H9 (cell line): ENCODE data around the gene LRMDA. TPM values are rescaled to one million over a fixed set of nuclear protein-coding genes. Genes with fewer than 3 reads are reported as not detected.

Experiments
- DNase-seq: peaks from one replicate; pipeline ENCODE4 v3.0.0-alpha.2; 2017
- H2AFZ ChIP-seq: one replicate; pipeline ENCODE4 v1.6.1; 2013; ENCODE audit warnings: mild to moderate bottlenecking, low read length, control low read depth, moderate library complexity
- H2AK5ac ChIP-seq: 2 replicates; pipeline ENCODE4 v1.6.1; 2013; ENCODE audit warnings: low read length, control low read depth, mixed read lengths; ENCODE audit not compliant: insufficient read length
- H2BK120ac ChIP-seq: one replicate; pipeline ENCODE4 v1.6.1; 2013; ENCODE audit warnings: low read depth, mild to moderate bottlenecking, low read length, control low read depth, inconsistent platforms; ENCODE audit not compliant: poor library complexity, severe bottlenecking
- H2BK12ac ChIP-seq: 2 replicates; pipeline ENCODE4 v1.6.1; 2013; ENCODE audit warnings: low read length, control low read depth, mixed read lengths, low read depth; ENCODE audit not compliant: insufficient read length
- H2BK15ac ChIP-seq: 2 replicates; pipeline ENCODE4 v1.6.1; 2013; ENCODE audit warnings: low read depth, low read length, control low read depth
- H2BK20ac ChIP-seq: one replicate; pipeline ENCODE4 v1.6.1; 2013; ENCODE audit warnings: low read depth, mild to moderate bottlenecking, low read length, control low read depth, inconsistent platforms; ENCODE audit not compliant: poor library complexity, severe bottlenecking
- H2BK5ac ChIP-seq: 2 replicates; pipeline ENCODE4 v1.6.1; 2013; ENCODE audit warnings: low read length, control low read depth, mixed read lengths; ENCODE audit not compliant: insufficient read length
- H3K14ac ChIP-seq: 2 replicates; pipeline ENCODE4 v1.6.1; 2013; ENCODE audit warnings: low read length, control low read depth; ENCODE audit not compliant: insufficient read depth
- H3K18ac ChIP-seq: 2 replicates; pipeline ENCODE4 v1.6.1; 2013; ENCODE audit warnings: low read depth, mild to moderate bottlenecking, mixed read lengths, low read length, control low read depth; ENCODE audit not compliant: insufficient read length
- H3K23ac ChIP-seq: 2 replicates; pipeline ENCODE4 v1.6.1; 2013; ENCODE audit warnings: low read length, control low read depth, mixed read lengths, low read depth; ENCODE audit not compliant: insufficient read length
- H3K23me2 ChIP-seq: 2 replicates; pipeline ENCODE4 v1.6.1; 2013; ENCODE audit warnings: low read depth, mild to moderate bottlenecking, mixed read lengths, low read length, control low read depth; ENCODE audit not compliant: insufficient read length, poor library complexity, severe bottlenecking
- H3K27ac ChIP-seq: 2 replicates; pipeline ENCODE4 v1.5.1; 2013; ENCODE audit warnings: low read length, control low read depth, mixed read lengths, low read depth; ENCODE audit not compliant: insufficient read length
- H3K27me3 ChIP-seq: 2 replicates; pipeline ENCODE4 v1.6.1; 2013; ENCODE audit warnings: low read length, control low read depth, inconsistent platforms; ENCODE audit not compliant: insufficient read depth
- H3K4ac ChIP-seq: 2 replicates; pipeline ENCODE4 v1.6.1; 2013; ENCODE audit warnings: low read depth, mild to moderate bottlenecking, control low read depth, inconsistent platforms, low read length, moderate library complexity
- H3K4me1 ChIP-seq: 2 replicates; pipeline ENCODE4 v1.6.1; 2013; ENCODE audit warnings: low read length, control low read depth, inconsistent platforms; ENCODE audit not compliant: insufficient read depth
- H3K4me2 ChIP-seq: 2 replicates; pipeline ENCODE4 v1.6.1; 2013; ENCODE audit warnings: low read length, control low read depth, mixed read lengths; ENCODE audit not compliant: insufficient read length, insufficient read depth
- H3K56ac ChIP-seq: 2 replicates; pipeline ENCODE4 v1.6.1; 2013; ENCODE audit warnings: low read depth, mild to moderate bottlenecking, mixed read lengths, low read length, control low read depth; ENCODE audit not compliant: insufficient read length
- H3K79me1 ChIP-seq: 2 replicates; pipeline ENCODE4 v1.6.1; 2013; ENCODE audit warnings: low read depth, mild to moderate bottlenecking, moderate library complexity, low read length, control low read depth, inconsistent platforms; ENCODE audit not compliant: insufficient read depth, poor library complexity, severe bottlenecking
- H3K79me2 ChIP-seq: 2 replicates; pipeline ENCODE4 v1.6.1; 2013; ENCODE audit warnings: low read length, control low read depth, inconsistent platforms; ENCODE audit not compliant: insufficient read depth
- H3K9ac ChIP-seq: 2 replicates; pipeline ENCODE4 v1.6.1; 2013; ENCODE audit warnings: low read length, control low read depth, mixed read lengths; ENCODE audit not compliant: insufficient read length; ENCODE audit errors: extremely low read depth
- H3K9me3 ChIP-seq: one replicate; pipeline ENCODE4 v1.6.1; 2013; ENCODE audit warnings: low read depth, low read length, inconsistent platforms; ENCODE audit not compliant: control insufficient read depth
- H3T11ph ChIP-seq: one replicate; pipeline ENCODE4 v1.6.1; 2013; ENCODE audit warnings: mild to moderate bottlenecking, low read length, control low read depth, inconsistent platforms
- H4K20me1 ChIP-seq: one replicate; pipeline ENCODE4 v1.6.1; 2013; ENCODE audit not compliant: control insufficient read depth, insufficient read length, insufficient read depth
- H4K5ac ChIP-seq: 2 replicates; pipeline ENCODE4 v1.6.1; 2013; ENCODE audit warnings: low read depth, mild to moderate bottlenecking, mixed read lengths, low read length, control low read depth; ENCODE audit not compliant: insufficient read length
- H4K8ac ChIP-seq: replicated peaks from 2 replicates; pipeline ENCODE4 v1.6.1; 2013; ENCODE audit warnings: low read length, control low read depth, mixed read lengths, low read depth; ENCODE audit not compliant: insufficient read length
- H4K91ac ChIP-seq: 2 replicates; pipeline ENCODE4 v1.6.1; 2013; ENCODE audit warnings: low read depth, mild to moderate bottlenecking, moderate library complexity, mixed read lengths, low read length, control low read depth; ENCODE audit not compliant: insufficient read length
- H3K27ac Mint-ChIP-seq, 3 experiments: 2 replicates in 2 of 3; 3 replicates in 1 of 3; pipeline ENCODE4 v1.8.0; 2020 to 2021; ENCODE audit warnings: mixed read lengths in 3 of 3, mild to moderate bottlenecking in 1 of 3, moderate library complexity in 1 of 3
- H3K27me3 Mint-ChIP-seq: 2 replicates; pipeline ENCODE4 v1.8.0; 2021; ENCODE audit warnings: low read depth, mild to moderate bottlenecking, moderate library complexity, mixed read lengths
- H3K36me3 Mint-ChIP-seq, 3 experiments: 2 replicates in 2 of 3; 3 replicates in 1 of 3; pipeline ENCODE4 v1.8.0; 2020 to 2021; ENCODE audit warnings: low read depth in 3 of 3, mixed read lengths in 3 of 3; ENCODE audit not compliant: insufficient read depth in 1 of 3
- H3K4me1 Mint-ChIP-seq, 2 experiments: 2 replicates each; pipeline ENCODE4 v1.8.0; 2020; ENCODE audit warnings: mixed read lengths in 2 of 2
- H3K4me3 Mint-ChIP-seq, 2 experiments: 2 replicates in 1 of 2; 3 replicates in 1 of 2; pipeline ENCODE4 v1.8.0; 2020 to 2021; ENCODE audit warnings: mild to moderate bottlenecking in 2 of 2, mixed read lengths in 2 of 2, moderate library complexity in 1 of 2
- H3K9me3 Mint-ChIP-seq, 2 experiments: 2 replicates in 1 of 2; 3 replicates in 1 of 2; pipeline ENCODE4 v1.8.0; 2020; ENCODE audit warnings: mild to moderate bottlenecking in 2 of 2, mixed read lengths in 2 of 2, moderate library complexity in 1 of 2
- WGBS: extraction: QIAGEN DNeasy Blood & Tissue Kit; methylation state at CpG from one replicate; pipeline ENCODE4 v1.1.7; 2013; ENCODE audit warnings: missing lambda C conversion rate, low lambda C conversion rate, mixed read lengths; ENCODE audit not compliant: insufficient read length; ENCODE audit errors: extremely low coverage; 5-methylcytosine and 5-hydroxymethylcytosine counted together
- total RNA-seq: library from RNA; stranded (reverse); gene quantifications from 2 replicates; pipeline ENCODE4 v1.2.1, GENCODE V29; 2021
- TF ChIP-seq, protein P1 (sequence below): fragments of 200-600 bp; sonication (generic); conservative IDR thresholded peaks from 3 replicates; pipeline ENCODE4 v1.8.0; 2021; ENCODE audit warnings: antibody characterized with exemption, mild to moderate bottlenecking

Gene LRMDA
- total RNA-seq, 1 experiment from 2014 or later = 1.8 TPM

DNA sequence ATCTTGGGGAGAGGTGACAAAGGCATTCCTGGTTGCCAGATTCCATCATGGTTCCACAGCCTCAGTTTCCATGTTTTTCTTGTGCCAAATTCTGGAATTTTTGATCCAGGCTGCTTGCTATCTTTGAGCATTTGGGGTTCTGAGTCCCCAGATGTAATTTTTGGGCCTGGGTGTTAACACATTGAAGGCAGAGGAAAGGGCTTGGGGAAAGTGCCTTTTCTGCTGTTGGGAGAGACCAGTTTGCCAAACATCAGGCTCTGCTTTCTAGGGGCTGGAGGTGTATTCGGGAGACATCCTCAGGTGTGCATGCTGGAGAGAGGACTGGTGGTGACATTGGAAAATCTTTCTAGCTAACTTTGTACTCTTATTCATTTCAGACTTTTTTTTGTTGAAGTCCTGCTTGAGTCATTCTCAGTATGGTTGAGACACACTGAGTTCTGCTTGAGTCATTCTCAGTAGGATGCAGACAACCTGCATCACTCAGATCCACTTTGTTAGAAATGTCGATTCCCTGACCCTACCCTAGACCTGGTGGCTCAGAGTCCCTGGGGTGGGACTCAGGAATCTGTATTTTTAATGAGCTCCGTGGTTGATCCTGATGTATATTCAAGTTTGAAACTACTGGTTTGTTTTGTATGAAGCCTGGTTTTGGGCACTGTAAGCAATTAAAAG is 101.0 kb downstream of the LRMDA start:
- H3K27ac ChIP-seq = no peak overlapping the region

More for the DNA sequence above, 101.0 kb downstream of the LRMDA start:
- H3K4me3 Mint-ChIP-seq = no peak overlapping the region
- no peaks in the 10 kb centered on the region for H3K36me3 Mint-ChIP-seq
- H3K4me2 ChIP-seq = no peak overlapping the region
- no peaks in the 10 kb centered on the region for H4K20me1 ChIP-seq
- no peak overlapping the region for H2BK120ac ChIP-seq
- H2BK20ac ChIP-seq = no peak overlapping the region
- no peak overlapping the region for H3K27ac Mint-ChIP-seq
- H2BK5ac ChIP-seq = no peak overlapping the region
- H2BK15ac ChIP-seq = no peak overlapping the region
- H4K8ac ChIP-seq = no peak overlapping the region
- H3K9ac ChIP-seq = no peak overlapping the region
- H3K27me3 ChIP-seq = no peaks in the 10 kb centered on the region
- peaks cover 4 to 9% of the 10 kb centered on the region in 2 experiments for H3K4me1 Mint-ChIP-seq
- no peaks in the 10 kb centered on the region; a peak in 1 of 5 replicates for H3K9me3 Mint-ChIP-seq
- no peak overlapping the region for H3K18ac ChIP-seq
- H3K79me2 ChIP-seq = no peaks in the 10 kb centered on the region
- no peak overlapping the region for H3K23ac ChIP-seq
- TF ChIP-seq, protein P1, sequence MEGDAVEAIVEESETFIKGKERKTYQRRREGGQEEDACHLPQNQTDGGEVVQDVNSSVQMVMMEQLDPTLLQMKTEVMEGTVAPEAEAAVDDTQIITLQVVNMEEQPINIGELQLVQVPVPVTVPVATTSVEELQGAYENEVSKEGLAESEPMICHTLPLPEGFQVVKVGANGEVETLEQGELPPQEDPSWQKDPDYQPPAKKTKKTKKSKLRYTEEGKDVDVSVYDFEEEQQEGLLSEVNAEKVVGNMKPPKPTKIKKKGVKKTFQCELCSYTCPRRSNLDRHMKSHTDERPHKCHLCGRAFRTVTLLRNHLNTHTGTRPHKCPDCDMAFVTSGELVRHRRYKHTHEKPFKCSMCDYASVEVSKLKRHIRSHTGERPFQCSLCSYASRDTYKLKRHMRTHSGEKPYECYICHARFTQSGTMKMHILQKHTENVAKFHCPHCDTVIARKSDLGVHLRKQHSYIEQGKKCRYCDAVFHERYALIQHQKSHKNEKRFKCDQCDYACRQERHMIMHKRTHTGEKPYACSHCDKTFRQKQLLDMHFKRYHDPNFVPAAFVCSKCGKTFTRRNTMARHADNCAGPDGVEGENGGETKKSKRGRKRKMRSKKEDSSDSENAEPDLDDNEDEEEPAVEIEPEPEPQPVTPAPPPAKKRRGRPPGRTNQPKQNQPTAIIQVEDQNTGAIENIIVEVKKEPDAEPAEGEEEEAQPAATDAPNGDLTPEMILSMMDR = no peak
- no peak overlapping the region for H4K5ac ChIP-seq
- H3K4ac ChIP-seq = no peak overlapping the region
- no CpG with 5 or more reads among the region's 3 CpGs for WGBS
- H3K27me3 Mint-ChIP-seq = peaks cover 43% of the 10 kb centered on the region
- no peaks in the 10 kb centered on the region for H3K23me2 ChIP-seq
- no peak for DNase-seq
- no peaks in the 10 kb centered on the region for H3K9me3 ChIP-seq
- H3K4me1 ChIP-seq = peaks cover 2% of the 10 kb centered on the region; the same call in 1 of the 2 replicates
- no peak overlapping the region for H4K91ac ChIP-seq
- no peak overlapping the region for H2AK5ac ChIP-seq
- H3T11ph ChIP-seq = no peak overlapping the region
- no peaks in the 10 kb centered on the region for H3K79me1 ChIP-seq
- H3K14ac ChIP-seq = no peak overlapping the region
- no peak overlapping the region for H3K56ac ChIP-seq
- no peak overlapping the region for H2BK12ac ChIP-seq
- H2AFZ ChIP-seq = no peak overlapping the region
